Neural progenitor cell (in vitro differentiated cells): ENCODE results near the gene EIPR1. TPM values are rescaled to one million over a fixed set of nuclear protein-coding genes. Genes with fewer than 3 reads are reported as not detected.

Experiments used
- DNase-seq: peaks from one replicate; pipeline ENCODE4 v3.0.0-alpha.2; 2016; ENCODE audit warnings: low spot score
- H2AFZ ChIP-seq: fragments of 200-600 bp; sonication (generic); replicated peaks from 2 replicates; pipeline ENCODE4 v1.6.1; 2016; ENCODE audit warnings: antibody characterized with exemption
- H3F3A ChIP-seq: fragments of 200-600 bp; sonication (generic); 2 replicates; pipeline ENCODE4 v1.6.1; 2016; ENCODE audit warnings: antibody characterized with exemption, low read depth
- H3K27ac ChIP-seq: fragments of 200-600 bp; sonication (generic); 2 replicates; pipeline ENCODE4 v1.5.1; 2016; ENCODE audit warnings: mild to moderate bottlenecking
- H3K27me3 ChIP-seq: fragments of 200-600 bp; sonication (generic); 2 replicates; pipeline ENCODE4 v1.6.1; 2016; ENCODE audit warnings: mild to moderate bottlenecking, moderate library complexity
- H3K36me3 ChIP-seq: fragments of 200-600 bp; sonication (generic); 2 replicates; pipeline ENCODE4 v1.5.1; 2016
- H3K4me1 ChIP-seq: fragments of 200-600 bp; sonication (generic); 2 replicates; pipeline ENCODE4 v1.6.1; 2016; ENCODE audit warnings: mixed run types
- H3K4me2 ChIP-seq: fragments of 200-600 bp; sonication (generic); 2 replicates; pipeline ENCODE4 v1.6.1; 2016
- H3K4me3 ChIP-seq: fragments of 200-600 bp; sonication (generic); 2 replicates; pipeline ENCODE4 v1.5.1; 2016
- H3K79me2 ChIP-seq: fragments of 200-600 bp; sonication (generic); 2 replicates; pipeline ENCODE4 v1.6.1; 2016; ENCODE audit warnings: low read depth
- H3K9ac ChIP-seq: fragments of 200-600 bp; sonication (generic); 2 replicates; pipeline ENCODE4 v1.6.1; 2016
- H3K9me3 ChIP-seq: fragments of 200-600 bp; sonication (generic); 2 replicates; pipeline ENCODE4 v1.5.1; 2016; ENCODE audit warnings: low read depth
- H4K20me1 ChIP-seq: fragments of 200-600 bp; sonication (generic); 2 replicates; pipeline ENCODE4 v1.6.1; 2016; ENCODE audit warnings: low read depth
- H3K27ac Mint-ChIP-seq: 3 replicates; pipeline ENCODE4 v1.8.0; 2021; ENCODE audit warnings: mixed read lengths
- H3K27me3 Mint-ChIP-seq: 2 replicates; pipeline ENCODE4 v1.8.0; 2022; ENCODE audit warnings: low read depth, mild to moderate bottlenecking, inconsistent platforms, moderate library complexity, mixed read lengths; ENCODE audit not compliant: insufficient read depth
- H3K36me3 Mint-ChIP-seq: 3 replicates; pipeline ENCODE4 v1.8.0; 2021; ENCODE audit warnings: mixed read lengths
- H3K4me1 Mint-ChIP-seq: 3 replicates; pipeline ENCODE4 v1.8.0; 2021; ENCODE audit warnings: mixed read lengths
- H3K4me3 Mint-ChIP-seq: 3 replicates; pipeline ENCODE4 v1.8.0; 2021; ENCODE audit warnings: mild to moderate bottlenecking, moderate library complexity, mixed read lengths
- H3K9me3 Mint-ChIP-seq: 3 replicates; pipeline ENCODE4 v1.8.0; 2020; ENCODE audit warnings: mixed read lengths
- EZH2 ChIP-seq: fragments of 200-600 bp; sonication (generic); IDR thresholded peaks from 2 replicates; pipeline ENCODE4 v1.6.1; 2017; ENCODE audit warnings: antibody characterized with exemption, mild to moderate bottlenecking, moderate library complexity
- EZH2phosphoT487 ChIP-seq: fragments of 200-600 bp; sonication (generic); IDR thresholded peaks from 2 replicates; pipeline ENCODE4 v1.6.1; 2017; ENCODE audit warnings: antibody characterized with exemption
- total RNA-seq: library from RNA; depleted of rRNA; stranded (reverse); fragments of >200 nt; gene quantifications from 2 replicates; pipeline ENCODE4 v1.2.3, GENCODE V29; 2015; ENCODE audit warnings: low replicate concordance
- TF ChIP-seq, protein P1 (sequence below): fragments of 200-600 bp; sonication (generic); IDR thresholded peaks from 2 replicates; pipeline ENCODE4 v1.5.1; 2017; ENCODE audit warnings: antibody characterized with exemption, mild to moderate bottlenecking

EIPR1 gene
- total RNA-seq, 1 donor from 2014 or later, result 57.1 TPM

DNA sequence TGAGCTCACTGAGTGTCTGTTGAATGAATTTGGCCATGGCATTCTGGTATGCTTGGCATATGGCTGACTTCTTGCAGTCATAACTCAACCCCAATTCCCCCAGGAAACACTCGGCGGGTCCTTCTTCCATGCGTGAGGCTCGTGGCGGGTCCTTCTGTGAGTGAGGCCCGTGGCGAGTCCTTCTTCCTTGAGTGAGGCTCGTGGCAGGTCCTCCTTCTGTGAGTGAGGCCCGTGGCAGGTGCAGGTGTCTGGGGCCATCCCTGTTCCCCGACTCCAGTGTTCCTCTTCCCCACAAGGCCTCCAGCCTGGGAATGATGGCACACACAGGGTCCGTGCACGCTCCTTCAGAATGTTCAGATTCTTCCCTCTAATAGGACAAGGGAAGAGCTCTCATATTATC, 169.0 kb downstream of the EIPR1 start:
- no peaks in the 10 kb centered on the region for H3K9me3 Mint-ChIP-seq
- H3K79me2 ChIP-seq, result no peaks in the 10 kb centered on the region
- no peak overlapping the region for H3K4me3 Mint-ChIP-seq
- H3K4me3 ChIP-seq, result no peak overlapping the region
- H2AFZ ChIP-seq, result no peak overlapping the region
- no peaks in the 10 kb centered on the region for H4K20me1 ChIP-seq
- no peaks in the 10 kb centered on the region for H3K36me3 ChIP-seq
- no peak for DNase-seq
- peaks cover 5% of the 10 kb centered on the region for H3K27me3 Mint-ChIP-seq
- H3K27me3 ChIP-seq, result no peaks in the 10 kb centered on the region
- no peaks in the 10 kb centered on the region for H3K9me3 ChIP-seq
- H3K9ac ChIP-seq, result no peak overlapping the region
- no peak overlapping the region for H3K4me2 ChIP-seq
- TF ChIP-seq EZH2phosphoT487 (no peak), EZH2 (no peak)
- TF ChIP-seq, protein P1, sequence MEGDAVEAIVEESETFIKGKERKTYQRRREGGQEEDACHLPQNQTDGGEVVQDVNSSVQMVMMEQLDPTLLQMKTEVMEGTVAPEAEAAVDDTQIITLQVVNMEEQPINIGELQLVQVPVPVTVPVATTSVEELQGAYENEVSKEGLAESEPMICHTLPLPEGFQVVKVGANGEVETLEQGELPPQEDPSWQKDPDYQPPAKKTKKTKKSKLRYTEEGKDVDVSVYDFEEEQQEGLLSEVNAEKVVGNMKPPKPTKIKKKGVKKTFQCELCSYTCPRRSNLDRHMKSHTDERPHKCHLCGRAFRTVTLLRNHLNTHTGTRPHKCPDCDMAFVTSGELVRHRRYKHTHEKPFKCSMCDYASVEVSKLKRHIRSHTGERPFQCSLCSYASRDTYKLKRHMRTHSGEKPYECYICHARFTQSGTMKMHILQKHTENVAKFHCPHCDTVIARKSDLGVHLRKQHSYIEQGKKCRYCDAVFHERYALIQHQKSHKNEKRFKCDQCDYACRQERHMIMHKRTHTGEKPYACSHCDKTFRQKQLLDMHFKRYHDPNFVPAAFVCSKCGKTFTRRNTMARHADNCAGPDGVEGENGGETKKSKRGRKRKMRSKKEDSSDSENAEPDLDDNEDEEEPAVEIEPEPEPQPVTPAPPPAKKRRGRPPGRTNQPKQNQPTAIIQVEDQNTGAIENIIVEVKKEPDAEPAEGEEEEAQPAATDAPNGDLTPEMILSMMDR, result no peak
- peaks cover 7% of the 10 kb centered on the region for H3K36me3 Mint-ChIP-seq
- no peaks in the 10 kb centered on the region for H3K4me1 ChIP-seq
- H3K27ac ChIP-seq, result no peak overlapping the region
- H3K27ac Mint-ChIP-seq, result no peak overlapping the region
- H3F3A ChIP-seq, result no peaks in the 10 kb centered on the region
- H3K4me1 Mint-ChIP-seq, result peaks cover 4% of the 10 kb centered on the region

DNA sequence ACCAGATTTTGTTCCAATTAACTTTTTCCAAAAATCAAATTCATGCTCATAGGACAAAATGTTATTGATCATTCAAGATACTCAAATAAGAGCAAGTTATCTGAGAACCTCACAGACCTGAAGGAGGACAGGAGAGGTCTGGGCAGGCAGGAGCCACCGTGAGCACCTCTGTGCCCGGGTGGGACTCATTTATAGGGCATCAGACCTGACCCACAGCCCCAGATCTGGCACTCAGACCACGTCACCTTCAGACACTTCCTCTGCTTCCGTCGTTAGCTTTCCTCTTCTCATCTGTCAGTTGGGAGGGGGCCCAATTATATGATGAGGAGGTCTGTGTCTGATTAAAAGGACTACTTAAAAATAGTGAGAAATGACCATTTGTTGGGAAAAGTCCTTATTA, 169.4 kb downstream of the EIPR1 start:
- no peak overlapping the region for H3K4me2 ChIP-seq
- no peaks in the 10 kb centered on the region for H3K27me3 ChIP-seq
- H3F3A ChIP-seq, result no peaks in the 10 kb centered on the region
- H4K20me1 ChIP-seq, result no peaks in the 10 kb centered on the region
- H3K27ac ChIP-seq, result no peak overlapping the region
- Mint-ChIP-seq H3K27ac (no peak overlapping the region), H3K27me3 (peaks cover 5% of the 10 kb centered on the region), H3K4me3 (no peak overlapping the region), H3K4me1 (peaks cover 4% of the 10 kb centered on the region), H3K36me3 (peaks cover 7% of the 10 kb centered on the region), H3K9me3 (peaks cover 2% of the 10 kb centered on the region)
- no peak overlapping the region for H2AFZ ChIP-seq
- no peaks in the 10 kb centered on the region for H3K79me2 ChIP-seq
- H3K9me3 ChIP-seq, result no peaks in the 10 kb centered on the region
- no peak overlapping the region for H3K9ac ChIP-seq
- H3K36me3 ChIP-seq, result no peaks in the 10 kb centered on the region
- DNase-seq, result no peak
- no peak overlapping the region for H3K4me3 ChIP-seq
- TF ChIP-seq EZH2phosphoT487, result no peak
- TF ChIP-seq EZH2, result no peak
- TF ChIP-seq, protein P1, result no peak
- H3K4me1 ChIP-seq, result no peaks in the 10 kb centered on the region

DNA sequence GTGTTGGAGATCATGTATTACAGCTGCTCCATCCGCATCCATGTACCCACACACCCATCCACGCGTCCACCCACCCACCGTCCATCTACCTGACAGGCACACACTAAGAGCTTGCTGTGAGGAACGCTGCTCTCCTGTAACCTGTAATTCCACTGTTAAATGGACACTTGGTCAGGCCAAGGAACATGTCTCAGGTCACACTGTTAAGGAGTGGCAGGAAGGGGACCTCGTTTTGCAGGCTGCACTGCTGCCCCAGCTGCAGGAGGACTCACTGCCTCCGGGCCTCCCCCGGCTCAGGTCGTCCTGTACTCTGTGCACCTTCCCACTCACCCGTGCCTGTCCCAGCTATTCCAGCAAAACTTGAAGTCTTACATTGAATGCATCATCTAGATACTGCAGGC, 170.5 kb downstream of the EIPR1 start:
- TF ChIP-seq EZH2phosphoT487 (no peak), EZH2 (no peak)
- TF ChIP-seq, protein P1, result no peak
- Mint-ChIP-seq H3K36me3 (peaks cover 7% of the 10 kb centered on the region), H3K4me1 (peaks cover 4% of the 10 kb centered on the region)

DNA sequence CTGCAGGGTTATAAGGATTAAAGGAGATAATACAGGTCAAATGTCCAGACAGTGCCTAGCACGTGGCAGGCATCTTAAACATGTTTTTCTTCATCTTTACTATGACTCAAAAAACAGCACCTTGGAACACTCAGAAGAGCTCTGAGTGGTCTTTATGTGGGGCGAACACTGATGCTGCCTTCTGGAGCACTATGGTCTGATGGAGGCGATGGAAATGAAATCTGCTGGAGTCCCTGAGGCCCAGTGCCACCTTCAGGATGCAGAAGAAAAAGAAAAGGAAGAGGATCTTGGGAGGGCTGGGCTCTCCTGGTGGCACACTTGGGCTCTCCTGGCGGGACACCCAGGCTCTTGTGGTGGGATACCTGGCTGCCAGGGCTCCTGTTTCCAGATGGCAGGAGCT, 171.8 kb downstream of the EIPR1 start:
- no peaks in the 10 kb centered on the region for H3K79me2 ChIP-seq
- no peak for DNase-seq
- no peaks in the 10 kb centered on the region for H3K4me1 ChIP-seq
- no peaks in the 10 kb centered on the region for H3K36me3 ChIP-seq
- Mint-ChIP-seq H3K4me1 (peaks cover 7% of the 10 kb centered on the region), H3K27me3 (peaks cover 5% of the 10 kb centered on the region), H3K36me3 (peaks cover 7% of the 10 kb centered on the region), H3K27ac (no peak overlapping the region), H3K4me3 (no peak overlapping the region), H3K9me3 (peaks cover 4% of the 10 kb centered on the region)
- H3K4me3 ChIP-seq, result no peak overlapping the region
- no peaks in the 10 kb centered on the region for H3F3A ChIP-seq
- H4K20me1 ChIP-seq, result peaks cover 8% of the 10 kb centered on the region
- H3K27me3 ChIP-seq, result no peaks in the 10 kb centered on the region
- H3K4me2 ChIP-seq, result no peak overlapping the region
- H2AFZ ChIP-seq, result no peak overlapping the region
- H3K27ac ChIP-seq, result no peak overlapping the region
- TF ChIP-seq, protein P1, result no peak
- no peak for TF ChIP-seq EZH2phosphoT487
- no peak for TF ChIP-seq EZH2
- H3K9me3 ChIP-seq, result no peaks in the 10 kb centered on the region
- H3K9ac ChIP-seq, result no peak overlapping the region

More for the DNA sequence above, 170.5 kb downstream of the EIPR1 start:
- H2AFZ ChIP-seq, result no peak overlapping the region
- peaks cover 8% of the 10 kb centered on the region for H4K20me1 ChIP-seq
- peaks cover 5% of the 10 kb centered on the region for H3K27me3 Mint-ChIP-seq
- H3K9ac ChIP-seq, result no peak overlapping the region
- H3K4me2 ChIP-seq, result no peak overlapping the region
- H3K27ac Mint-ChIP-seq, result no peak overlapping the region
- DNase-seq, result no peak
- H3K4me3 ChIP-seq, result no peak overlapping the region
- H3K36me3 ChIP-seq, result no peaks in the 10 kb centered on the region
- H3K27me3 ChIP-seq, result no peaks in the 10 kb centered on the region
- H3K9me3 ChIP-seq, result no peaks in the 10 kb centered on the region
- H3F3A ChIP-seq, result no peaks in the 10 kb centered on the region
- no peak overlapping the region for H3K27ac ChIP-seq
- peaks cover 4% of the 10 kb centered on the region for H3K9me3 Mint-ChIP-seq
- H3K4me1 ChIP-seq, result no peaks in the 10 kb centered on the region
- no peaks in the 10 kb centered on the region for H3K79me2 ChIP-seq
- no peak overlapping the region for H3K4me3 Mint-ChIP-seq
